Caco-2 (cell line): ENCODE results near the gene SMARCD3. TPM values are rescaled to one million over a fixed set of nuclear protein-coding genes. Genes with fewer than 3 reads are reported as not detected.
A peak's percentile ranks its signal among the peaks of the same experiment; 100 is the strongest.

Source experiments
- BruUV-seq: library from RNA; stranded (reverse); fragments of 400-500 nt; replicated peaks from 2 replicates; lab custom pipeline; 2021; lab: Mats Ljungman, UMichigan
- CTCF ChIA-PET: fragments of 300-600 bp; sonication (Branson Sonifier 250); formaldehyde crosslinking; loops from one replicate; lab custom pipeline; 2022; ENCODE audit warnings: antibody characterized with exemption; lab: Charles Lee
- POLR2A ChIA-PET: fragments of 300-600 bp; sonication (Branson Sonifier 250); formaldehyde crosslinking; loops from one replicate; lab custom pipeline; 2022; ENCODE audit warnings: antibody characterized with exemption; lab: Charles Lee
- DNase-seq, 2 experiments: peaks; one replicate each; pipeline versions ENCODE4 v3.0.0 to v3.0.0-alpha.2; 2020 to 2022
- H3K27me3 ChIP-seq: replicated peaks from 2 replicates; pipeline ENCODE4 v1.6.0; 2011; ENCODE audit warnings: low read length; ENCODE audit not compliant: control insufficient read depth, insufficient read depth
- H3K36me3 ChIP-seq: 2 replicates; pipeline ENCODE4 v1.5.1; 2011; ENCODE audit warnings: low read length; ENCODE audit not compliant: control insufficient read depth, insufficient read depth
- H3K4me1 ChIP-seq: fragments of 250-450 bp; sonication (Bioruptor Pico); 2 replicates; pipeline ENCODE4 v1.5.1; 2020; ENCODE audit warnings: mild to moderate bottlenecking
- H3K4me3 ChIP-seq: 2 replicates; pipeline ENCODE4 v1.5.1; 2011; ENCODE audit warnings: low read depth, mild to moderate bottlenecking, control low read depth, low read length
- H3K9me3 ChIP-seq: fragments of 250-450 bp; sonication (Bioruptor Pico); 2 replicates; pipeline ENCODE4 v1.5.1; 2020; ENCODE audit warnings: mild to moderate bottlenecking, moderate library complexity
- H3K27ac Mint-ChIP-seq: one replicate; pipeline ENCODE4 v1.8.0; 2022; ENCODE audit warnings: mixed read lengths; ENCODE audit not compliant: unreplicated experiment
- H3K27me3 Mint-ChIP-seq: one replicate; pipeline ENCODE4 v1.8.0; 2022; ENCODE audit warnings: mixed read lengths; ENCODE audit not compliant: insufficient read depth, unreplicated experiment
- H3K36me3 Mint-ChIP-seq: one replicate; pipeline ENCODE4 v1.8.0; 2022; ENCODE audit warnings: mild to moderate bottlenecking, mixed read lengths; ENCODE audit not compliant: insufficient read depth, unreplicated experiment
- H3K4me1 Mint-ChIP-seq: one replicate; pipeline ENCODE4 v1.8.0; 2022; ENCODE audit warnings: low read depth, mixed read lengths; ENCODE audit not compliant: unreplicated experiment
- H3K4me3 Mint-ChIP-seq: one replicate; pipeline ENCODE4 v1.8.0; 2022; ENCODE audit warnings: mild to moderate bottlenecking, moderate library complexity, mixed read lengths; ENCODE audit not compliant: unreplicated experiment
- H3K9me3 Mint-ChIP-seq: one replicate; pipeline ENCODE4 v1.8.0; 2022; ENCODE audit warnings: mixed read lengths; ENCODE audit not compliant: unreplicated experiment
- CTCF ChIP-seq, 2 experiments: fragments of 200-600 bp in 1 of 2; IDR thresholded peaks; 1 replicate in 1 of 2; 2 replicates in 1 of 2; pipeline versions ENCODE4 v1.5.1 to v1.8.0; 2011 to 2022; ENCODE audit warnings: antibody characterized with exemption in 1 of 2, control low read depth in 1 of 2, inconsistent platforms in 1 of 2, low read depth in 1 of 2, low read length in 1 of 2, mild to moderate bottlenecking in 1 of 2, moderate library complexity in 1 of 2; ENCODE audit not compliant: insufficient read depth in 1 of 2, severe bottlenecking in 1 of 2, unreplicated experiment in 1 of 2
- intact Hi-C: fragments of 100-400 bp; cut with micrococcal nuclease; formaldehyde crosslinking; loops from one replicate; pipeline ENCODE4 v1.10.0; 2022; ENCODE audit not compliant: unreplicated experiment
- total RNA-seq: library from RNA; stranded (reverse); gene quantifications from 2 replicates; pipeline ENCODE4 v1.2.3, GENCODE V29; 2022

SMARCD3 gene
- total RNA-seq, 1 experiment from 2014 or later = 27.8 TPM

GRCh38 chr7:151251328-151251688, 2.8 kb upstream of the SMARCD3 start:
- Mint-ChIP-seq H3K27me3 (peaks cover 7% of the 10 kb centered on the region), H3K27ac (peak overlapping the region; percentile 37), H3K4me1 (peaks cover 26% of the 10 kb centered on the region), H3K4me3 (peak overlapping the region; percentile 80), H3K36me3 (peaks cover 11% of the 10 kb centered on the region), H3K9me3 (no peaks in the 10 kb centered on the region)
- DNase-seq = no peak
- H3K9me3 ChIP-seq = no peaks in the 10 kb centered on the region
- H3K27me3 ChIP-seq = peaks cover 2% of the 10 kb centered on the region
- intact Hi-C loops = no loop called here
- CTCF ChIA-PET = no interaction called here
- no TSS peak for BruUV-seq
- POLR2A ChIA-PET = no interaction called here
- TF ChIP-seq CTCF (IDR thresholded peaks at IDR 0.05; ENCODE audit: insufficient read depth in 1 of 2, low read depth in 1 of 2, low read length in 1 of 2, severe bottlenecking in 1 of 2, unreplicated experiment in 1 of 2) = no peak
- peaks cover 27% of the 10 kb centered on the region for H3K4me1 ChIP-seq
- H3K4me3 ChIP-seq = peak overlapping the region; percentile 57
- no peaks in the 10 kb centered on the region for H3K36me3 ChIP-seq

GRCh38 chr7:151250181-151251132, 2.0 kb upstream of the SMARCD3 start:
- H3K9me3 ChIP-seq = no peaks in the 10 kb centered on the region
- ChIA-PET POLR2A (no interaction called here), CTCF (no interaction called here)
- H3K27ac Mint-ChIP-seq = peak overlapping the region; percentile 54
- H3K4me3 Mint-ChIP-seq = peak overlapping the region; percentile 80
- H3K9me3 Mint-ChIP-seq = no peaks in the 10 kb centered on the region
- peaks cover 11% of the 10 kb centered on the region for H3K36me3 Mint-ChIP-seq
- peaks cover 27% of the 10 kb centered on the region for H3K4me1 ChIP-seq
- intact Hi-C loops = no loop called here
- peaks cover 4% of the 10 kb centered on the region for H3K27me3 Mint-ChIP-seq
- no peaks in the 10 kb centered on the region for H3K36me3 ChIP-seq
- BruUV-seq = no TSS peak
- H3K4me3 ChIP-seq = no peak overlapping the region; the same call in 1 of the 2 replicates
- no peak for DNase-seq
- peaks cover 2% of the 10 kb centered on the region for H3K27me3 ChIP-seq
- H3K4me1 Mint-ChIP-seq = peaks cover 26% of the 10 kb centered on the region
- TF ChIP-seq CTCF (IDR thresholded peaks at IDR 0.05; ENCODE audit: insufficient read depth in 1 of 2, low read depth in 1 of 2, low read length in 1 of 2, severe bottlenecking in 1 of 2, unreplicated experiment in 1 of 2) = no peak

GRCh38 chr7:151249732-151250072, 1.2 kb upstream of the SMARCD3 start:
- no peaks in the 10 kb centered on the region for H3K36me3 ChIP-seq

More at GRCh38 chr7:151249732-151250072, 1.2 kb upstream of the SMARCD3 start:
- POLR2A ChIA-PET = no interaction called here
- Histone ChIP-seq H3K27me3 (no peaks in the 10 kb centered on the region), H3K9me3 (no peaks in the 10 kb centered on the region), H3K4me1 (peaks cover 27% of the 10 kb centered on the region), H3K4me3 (peak overlapping the region; percentile 66)
- CTCF ChIA-PET = interaction anchor here (0.7 kb wide), 1 partner anchor 66 kb away, joined by 5 read pairs; no protein-coding TSS in a partner anchor
- peak in 1 of 2 experiments; percentile 60 for DNase-seq
- BruUV-seq = no TSS peak
- TF ChIP-seq CTCF (IDR thresholded peaks at IDR 0.05; ENCODE audit: insufficient read depth in 1 of 2, low read depth in 1 of 2, low read length in 1 of 2, severe bottlenecking in 1 of 2, unreplicated experiment in 1 of 2) = no peak
- H3K36me3 Mint-ChIP-seq = peaks cover 11% of the 10 kb centered on the region
- intact Hi-C loops = loop anchor here (2.0 kb wide), 1 partner anchor 77 kb away; no protein-coding TSS in a partner anchor
- no peaks in the 10 kb centered on the region for H3K27me3 Mint-ChIP-seq
- peak overlapping the region; percentile 54 for H3K27ac Mint-ChIP-seq
- H3K9me3 Mint-ChIP-seq = no peaks in the 10 kb centered on the region
- peak overlapping the region; percentile 80 for H3K4me3 Mint-ChIP-seq
- H3K4me1 Mint-ChIP-seq = peaks cover 26% of the 10 kb centered on the region
